ENCODE data around the gene ADAT3.

DNA sequence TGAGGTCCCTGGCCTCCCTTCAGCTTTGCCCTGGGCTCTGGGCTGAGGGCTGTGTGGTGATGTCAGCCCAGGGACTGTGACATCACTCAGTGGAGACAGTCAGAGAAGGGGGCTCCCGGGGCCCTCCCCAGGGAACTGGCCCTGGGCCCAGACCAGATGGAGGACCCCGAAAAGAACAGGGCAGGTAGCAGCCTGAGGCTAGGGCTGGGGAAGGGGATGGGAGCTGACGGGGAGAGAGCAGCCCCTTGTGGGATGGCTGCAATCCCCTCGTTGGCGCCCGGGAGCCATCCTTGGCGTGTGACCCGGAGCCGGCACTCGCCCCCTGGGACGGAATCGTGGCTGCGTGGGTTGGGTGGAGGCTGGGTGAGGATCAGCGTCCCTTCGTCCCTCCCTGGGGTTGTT is 49.3 kb downstream of the ADAT3 start:
- TF ChIP-seq FOXK2 (IDR thresholded peaks at IDR 0.05) (no peak), NFRKB (IDR thresholded peaks at IDR 0.05) (no peak), TARDBP (IDR thresholded peaks at IDR 0.05) (no peak)

Data from HEK293T (cell line).